CD4-positive, alpha-beta T cell treated with Interleukin-1 beta for 1 hour (primary cell): ENCODE measurements around the gene ARHGAP30.
A peak's percentile ranks its signal among the peaks of the same experiment; 100 is the strongest.
"Not testable (repeated sequence)": the region's sequence is repeated elsewhere in the genome, so short reads cannot be mapped to it uniquely, and the experiment has no call there.

Experiments used
- DNase-seq, 2 donors: peaks; one replicate each; pipeline ENCODE4 v3.0.0-alpha.2; 2020 to 2022

The ARHGAP30 gene

DNA sequence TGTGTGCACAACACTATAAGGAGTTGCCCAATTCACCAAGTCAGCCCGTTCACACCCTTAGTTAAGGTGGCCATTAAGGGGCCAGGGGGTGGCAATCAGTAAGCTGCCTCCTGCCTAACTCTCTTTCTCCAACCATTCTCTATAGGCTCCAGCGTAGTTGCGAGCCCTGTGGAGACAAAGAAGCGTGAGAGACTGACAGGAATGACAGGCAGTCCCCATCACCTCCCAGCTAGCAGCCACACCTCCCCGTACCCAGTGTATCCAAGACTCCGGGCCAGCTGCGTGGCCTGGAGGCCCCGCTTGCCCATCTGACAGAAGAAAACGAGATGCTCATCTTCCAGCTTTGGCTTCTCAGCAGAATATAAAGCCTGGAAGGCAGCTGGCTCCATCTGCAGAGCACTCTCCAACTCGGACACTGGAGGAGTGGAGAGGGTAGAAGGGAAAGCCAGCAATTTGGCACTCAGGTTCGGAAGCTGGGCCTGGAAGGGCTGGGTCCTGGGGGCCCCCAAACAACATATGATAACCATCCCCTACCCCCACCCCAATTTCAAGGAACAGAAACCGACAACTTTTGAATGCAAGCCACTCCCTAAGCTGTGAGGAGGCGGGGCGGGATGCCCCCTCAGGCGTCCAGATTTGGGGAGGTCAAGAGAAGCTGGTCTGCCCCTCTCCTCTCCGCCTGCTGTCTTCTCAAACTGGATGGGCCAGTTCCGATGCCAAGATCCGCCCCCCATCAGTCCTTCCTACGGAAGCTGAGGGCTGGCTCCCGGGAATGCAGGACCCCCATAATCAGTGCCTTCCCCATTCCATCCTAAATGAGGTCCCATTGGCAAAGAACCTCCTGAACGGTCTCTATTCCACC is 31.8 kb downstream of the ARHGAP30 start:
- no peak for DNase-seq

DNA sequence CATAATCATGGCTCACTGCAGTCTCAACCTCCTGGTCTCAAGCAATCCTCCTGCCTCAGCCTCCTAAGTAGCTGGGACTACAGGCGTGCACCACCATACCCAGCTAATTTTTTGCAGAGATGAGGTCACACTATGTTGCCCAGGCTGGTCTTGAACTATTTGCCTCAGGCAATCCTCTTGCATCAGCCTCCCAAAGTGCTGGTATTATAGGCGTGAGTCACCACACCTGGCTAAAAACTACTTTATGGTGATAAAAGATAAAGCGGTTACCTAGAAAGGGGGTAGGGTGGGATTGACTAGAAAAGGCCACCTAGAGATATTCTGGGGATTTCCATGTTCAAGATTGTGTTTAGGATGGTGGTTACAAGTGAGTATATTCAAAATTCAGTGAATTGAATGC is 35.9 kb downstream of the ARHGAP30 start:
- DNase-seq, result no peak

DNA sequence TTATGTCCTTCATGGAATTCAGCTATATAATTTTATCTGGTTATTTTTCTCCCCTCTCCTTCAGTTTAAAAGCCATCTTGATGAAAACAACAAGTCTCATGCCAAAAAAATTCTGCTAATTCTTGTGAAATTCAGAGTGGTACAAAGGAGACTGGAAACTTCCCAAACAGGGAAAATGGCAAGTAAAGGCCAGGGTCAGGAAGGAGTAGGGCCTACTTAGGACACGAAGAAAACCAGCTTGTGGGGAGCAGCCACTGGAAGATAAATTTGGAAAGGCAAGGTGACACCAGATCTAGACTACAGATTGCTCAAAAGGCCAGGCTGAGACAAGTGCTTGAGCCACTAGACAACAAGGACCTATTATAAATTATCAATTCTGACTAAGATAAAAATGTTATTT is 37.3 kb downstream of the ARHGAP30 start:
- no peak for DNase-seq

DNA sequence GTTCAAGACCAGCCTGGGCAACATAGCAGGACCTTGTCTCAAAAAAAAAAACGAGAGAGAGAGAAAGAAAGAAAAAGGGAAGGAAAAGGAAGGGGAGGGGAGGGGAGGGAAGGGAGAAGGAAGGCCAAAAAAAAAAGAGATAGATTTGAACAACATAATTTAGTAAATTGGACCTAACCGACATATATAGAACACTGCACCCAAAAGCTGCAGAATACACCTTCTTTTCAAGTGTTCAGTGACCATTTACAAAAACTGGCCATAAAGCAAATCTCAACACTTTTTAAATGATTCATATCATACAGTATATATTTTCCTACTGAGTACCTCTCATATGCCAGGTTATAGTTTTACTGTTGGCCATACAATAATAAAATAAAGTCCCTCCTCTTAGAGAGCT is 37.8 kb downstream of the ARHGAP30 start:
- DNase-seq, result no peak

DNA sequence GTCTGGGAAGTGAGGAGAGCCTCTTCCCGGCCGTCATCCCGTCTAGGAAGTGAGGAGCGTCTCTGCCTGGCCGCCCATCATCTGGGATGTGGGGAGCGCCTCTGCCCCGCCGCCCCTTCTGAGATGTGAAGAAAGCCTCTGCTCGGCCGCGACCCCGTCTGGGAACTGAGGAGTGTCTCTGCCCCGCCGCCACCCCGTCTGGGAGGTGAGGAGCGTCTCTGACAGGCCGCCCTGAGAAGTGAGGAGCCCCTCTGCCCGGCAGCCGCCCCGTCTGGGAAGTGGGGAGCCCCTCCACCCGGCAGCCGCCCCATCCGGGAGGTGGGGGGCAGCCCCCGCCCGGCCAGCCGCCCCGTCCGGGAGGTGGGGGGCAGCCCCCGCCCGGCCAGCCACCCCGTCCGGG is 40.2 kb downstream of the ARHGAP30 start:
- DNase-seq, result not testable (repeated sequence)

DNA sequence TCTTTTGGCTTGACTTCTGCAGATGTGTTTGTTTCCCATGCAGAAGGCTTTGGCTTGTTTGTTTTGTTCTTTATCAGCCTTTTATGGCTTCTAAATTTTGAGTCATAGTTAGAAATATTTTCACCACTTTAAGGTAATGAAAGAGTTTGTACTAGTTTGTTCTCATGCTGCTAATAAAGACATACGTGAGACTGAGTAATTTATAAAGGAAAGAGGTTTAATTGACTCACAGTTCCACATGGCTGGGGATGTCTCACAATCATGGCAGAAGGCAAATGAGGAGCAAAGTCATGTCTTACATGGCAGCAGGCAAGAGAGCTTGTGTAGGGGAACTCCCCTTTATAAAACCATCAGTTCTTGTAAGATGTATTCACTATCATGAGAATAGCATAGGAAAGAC is 42.7 kb downstream of the ARHGAP30 start:
- not testable (repeated sequence) for DNase-seq

DNA sequence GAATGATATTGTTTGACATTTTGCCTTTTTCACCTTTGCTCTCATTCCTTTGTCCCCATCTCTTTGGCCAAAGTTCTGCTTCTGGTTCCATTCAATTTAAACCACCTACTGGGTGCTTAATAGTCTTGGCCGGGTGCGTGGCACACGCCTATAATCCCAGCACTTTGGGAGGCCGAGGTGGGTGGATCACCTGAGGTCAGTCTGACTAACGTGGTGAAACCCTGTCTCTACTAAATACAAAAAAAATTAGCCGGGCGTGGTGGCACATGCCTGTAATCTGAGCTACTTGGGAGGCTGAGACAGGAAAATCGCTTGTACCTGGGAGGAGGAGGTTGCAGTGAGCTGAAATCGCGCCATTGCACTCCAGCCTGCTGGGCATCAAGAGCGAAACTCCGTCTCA is 47.3 kb downstream of the ARHGAP30 start:
- DNase-seq, result not testable (repeated sequence)

DNA sequence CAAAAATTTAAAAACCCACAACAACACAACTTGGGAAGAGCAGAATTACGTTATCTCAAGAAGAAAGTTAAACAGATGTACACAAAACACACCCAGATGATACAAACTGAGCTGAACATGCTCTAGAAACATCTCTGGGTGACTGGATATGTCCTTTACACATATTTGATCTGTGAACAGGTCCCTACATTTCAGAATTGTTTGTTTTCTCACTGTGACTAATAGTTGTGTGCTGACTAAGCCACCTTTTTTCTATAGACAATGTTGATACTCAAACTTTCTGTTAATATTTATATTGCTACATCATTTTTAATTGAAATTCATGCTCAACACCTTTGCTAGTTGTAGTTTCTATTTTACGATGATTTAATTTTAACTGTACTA is 47.7 kb downstream of the ARHGAP30 start:
- no peak for DNase-seq

DNA sequence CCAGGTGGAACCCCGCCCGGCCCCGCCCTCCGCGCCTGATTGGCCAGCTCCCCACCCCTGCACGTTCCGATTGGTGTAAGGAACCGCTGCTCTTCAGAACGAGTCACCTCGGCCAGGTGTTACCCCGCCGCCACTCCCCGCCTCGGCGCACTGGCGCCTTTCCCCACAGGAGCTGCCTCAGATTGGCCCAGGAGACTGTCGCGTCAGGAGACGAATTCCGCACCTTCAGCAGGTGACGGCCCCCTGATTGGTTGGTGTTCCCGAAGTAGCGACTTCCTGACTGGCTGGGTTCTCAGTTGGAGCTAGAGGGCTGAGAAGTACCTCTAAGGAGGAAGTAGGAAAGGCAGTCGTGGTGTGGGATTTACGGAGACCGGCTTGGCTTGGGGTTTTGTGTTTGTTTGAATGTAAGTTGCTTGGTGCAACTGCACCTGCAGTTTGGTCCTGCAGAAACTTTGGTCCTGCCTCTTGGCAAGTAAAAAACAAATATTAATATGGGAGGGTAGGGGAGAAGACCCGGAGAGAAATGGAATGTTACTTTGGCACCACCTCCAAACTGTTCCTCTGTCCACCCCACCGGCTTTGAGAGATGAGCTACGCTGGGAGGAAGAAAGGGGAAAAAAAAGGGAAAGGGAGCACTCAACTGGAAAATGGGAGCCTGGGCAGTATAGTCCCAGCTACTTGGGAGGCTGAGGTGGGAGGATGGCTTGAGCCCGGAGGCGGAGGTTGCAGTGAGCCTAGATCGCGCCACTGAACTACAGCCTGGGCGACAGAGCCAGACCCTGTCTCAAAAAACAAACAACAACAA is 48.3 kb downstream of the ARHGAP30 start:
- DNase-seq, result peak; percentile 93 to 95

DNA sequence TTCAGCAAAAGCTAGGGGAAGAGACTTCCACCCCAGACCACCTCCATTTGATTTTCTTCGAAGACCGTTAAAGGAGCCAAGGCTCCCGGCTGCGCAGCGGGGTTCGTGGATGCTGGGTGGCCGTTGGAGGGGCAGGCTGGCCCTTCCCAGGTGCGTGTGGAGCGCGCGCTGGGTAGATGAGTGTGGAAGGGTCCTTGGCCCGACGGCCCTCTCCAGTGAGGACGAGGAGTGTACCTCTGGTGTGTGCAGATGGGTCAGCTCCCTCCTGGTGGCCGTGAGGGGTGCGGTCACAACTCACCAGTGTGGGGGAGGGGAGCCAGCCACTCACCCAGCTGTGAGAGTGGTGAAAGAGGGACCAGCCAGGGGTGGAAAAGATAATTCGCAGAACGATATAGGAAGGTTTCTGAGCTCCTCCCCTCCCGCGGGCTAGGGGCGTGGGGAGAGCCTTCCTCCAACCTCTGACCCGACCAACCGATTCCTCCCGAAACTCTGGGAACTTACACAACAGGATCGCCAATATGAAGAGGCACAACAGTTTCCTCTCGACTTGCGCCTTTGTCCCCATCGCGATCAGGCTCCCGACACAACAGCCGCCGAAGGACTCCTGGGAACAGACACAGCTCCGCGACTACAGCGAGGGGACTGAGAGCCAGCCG is 49.1 kb downstream of the ARHGAP30 start, which contains the start of gene F11R:
Gene F11R, minus strand, starts transcription at position 644 of the 656 bp plus-strand sequence. Its CDS starts 79 bp downstream, at position 565.
- DNase-seq, result no peak

DNA sequence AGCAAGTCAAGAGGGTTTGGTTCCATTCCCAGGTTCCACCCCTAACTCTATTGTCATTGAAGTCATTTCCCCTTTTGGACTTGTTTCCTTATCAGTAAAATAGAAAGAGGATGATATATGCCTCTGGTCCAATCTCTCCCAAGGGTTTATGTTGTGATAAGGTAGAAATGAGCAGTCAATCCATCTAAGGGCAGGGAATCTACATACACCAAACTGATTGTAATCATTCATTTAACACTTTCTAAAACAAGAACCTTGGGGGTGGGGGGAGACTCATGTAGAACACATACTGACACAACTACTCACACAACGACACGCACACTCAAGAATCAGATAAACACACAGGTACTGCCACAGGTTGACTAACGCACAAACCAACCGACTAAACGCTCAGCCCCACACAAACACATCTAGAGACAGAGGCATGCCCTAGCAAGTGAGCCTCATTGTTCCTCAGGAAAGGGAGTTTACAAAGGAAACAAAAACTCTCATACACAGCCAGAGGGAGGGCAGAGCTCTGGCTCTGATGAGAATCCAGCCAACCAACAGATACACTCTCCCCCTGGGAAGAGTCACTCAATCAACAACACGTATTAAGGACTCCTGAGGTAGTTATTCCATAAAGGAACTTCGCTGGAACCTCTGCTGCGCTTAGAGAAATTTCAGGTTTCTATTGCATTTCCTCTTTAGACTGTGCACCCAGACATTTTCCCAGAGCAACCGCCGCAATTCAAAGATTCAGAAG is 49.8 kb downstream of the ARHGAP30 start:
- no peak for DNase-seq

DNA sequence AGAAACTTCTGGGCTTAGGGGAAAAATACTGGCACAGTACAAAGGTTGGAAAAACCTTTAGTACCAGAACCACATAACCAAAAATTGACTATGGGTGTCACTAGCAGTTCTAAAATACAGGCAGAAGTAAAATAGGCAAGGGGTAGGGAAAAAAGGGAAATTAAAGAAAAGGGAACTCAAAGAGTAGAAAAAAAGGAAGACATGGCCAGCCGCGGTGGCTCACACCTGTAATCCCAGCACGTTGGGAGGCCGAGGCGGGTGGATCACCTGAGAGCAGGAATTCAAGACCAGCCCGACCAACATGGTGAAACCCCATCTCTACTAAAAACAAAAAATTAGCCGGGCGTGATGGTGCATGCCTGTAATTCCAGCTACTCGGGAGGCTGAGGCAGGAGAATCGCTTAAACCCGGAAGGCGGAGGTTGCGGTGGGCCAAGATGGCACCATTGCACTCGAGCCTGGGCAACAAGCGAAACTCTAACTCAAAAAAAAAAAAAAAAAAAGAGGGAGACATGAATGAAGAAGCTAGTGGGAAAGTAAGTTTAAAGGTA is 50.5 kb downstream of the ARHGAP30 start:
- not testable (repeated sequence) for DNase-seq

DNA sequence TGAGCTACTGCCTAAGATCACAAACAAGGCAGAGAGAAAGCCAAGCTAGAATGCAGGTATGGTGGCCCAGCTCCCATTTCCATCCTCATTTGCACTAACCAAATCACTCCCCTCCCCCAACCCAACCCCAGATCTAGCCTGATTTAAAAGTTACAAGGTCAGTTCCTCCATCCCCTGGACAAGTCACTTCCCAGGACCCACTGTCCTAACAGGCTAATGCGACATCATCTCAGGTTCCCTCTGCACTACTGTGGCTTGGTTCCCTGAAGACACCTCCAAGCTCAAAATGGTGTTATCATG is 51.1 kb downstream of the ARHGAP30 start:
- DNase-seq, result no peak

DNA sequence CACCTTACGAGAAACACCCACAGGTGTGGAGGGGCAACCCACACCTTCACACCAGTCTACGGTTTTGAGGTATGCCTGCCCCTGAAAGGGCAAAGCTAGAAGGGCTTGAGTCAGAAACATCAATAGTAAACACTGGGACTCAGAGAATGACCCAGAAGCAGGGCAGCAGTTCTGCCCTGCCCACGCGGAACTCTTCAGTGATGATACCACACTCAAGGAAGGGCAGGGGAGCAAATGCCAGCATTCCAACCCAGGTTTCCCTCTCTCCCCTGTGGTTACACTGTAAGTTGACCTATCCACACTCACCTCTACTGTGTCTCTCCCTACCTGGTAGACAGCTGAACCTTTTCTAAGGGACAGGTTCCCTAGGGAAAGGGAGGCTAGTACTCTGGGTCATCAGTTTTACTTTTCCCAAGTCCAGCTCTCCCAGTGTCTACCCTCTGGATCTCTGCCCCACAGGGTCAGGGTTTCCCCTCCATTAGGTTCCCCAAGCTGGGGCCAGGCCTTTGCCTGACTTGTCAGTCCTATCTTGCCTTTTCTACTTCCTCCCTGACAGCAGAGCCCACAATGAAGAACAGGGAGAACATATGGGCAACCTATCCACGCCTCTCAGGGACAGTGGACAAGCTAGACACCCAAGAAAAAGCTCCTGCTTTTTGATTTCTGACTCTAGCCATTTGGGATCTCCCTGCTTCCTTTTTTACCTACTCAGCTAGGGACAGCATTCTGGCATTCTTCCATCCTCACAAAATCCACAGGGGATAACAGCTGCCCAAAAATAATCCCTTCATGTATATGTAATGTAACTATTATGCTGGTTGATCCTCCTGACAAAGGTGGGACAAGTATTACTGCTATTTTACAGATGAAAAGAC is 51.7 kb downstream of the ARHGAP30 start:
- no peak for DNase-seq

DNA sequence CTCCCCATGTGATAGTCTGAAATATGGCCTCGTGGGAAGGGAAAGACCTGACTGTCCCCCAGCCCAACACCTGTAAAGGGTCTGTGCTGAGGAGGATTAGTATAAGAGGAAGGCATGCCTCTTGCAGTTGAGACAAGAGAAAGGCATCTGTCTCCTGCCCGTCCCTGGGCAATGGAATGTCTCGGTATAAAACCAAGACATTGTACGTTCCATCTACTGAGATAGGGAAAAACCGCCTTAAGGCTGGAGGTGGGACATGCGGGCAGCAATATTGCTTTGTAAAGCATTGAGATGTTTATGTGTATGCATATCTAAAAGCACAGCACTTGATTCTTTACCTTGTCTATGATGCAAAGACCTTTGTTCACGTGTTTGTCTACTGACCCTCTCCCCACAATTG is 52.5 kb downstream of the ARHGAP30 start:
- DNase-seq, result not testable (repeated sequence)

DNA sequence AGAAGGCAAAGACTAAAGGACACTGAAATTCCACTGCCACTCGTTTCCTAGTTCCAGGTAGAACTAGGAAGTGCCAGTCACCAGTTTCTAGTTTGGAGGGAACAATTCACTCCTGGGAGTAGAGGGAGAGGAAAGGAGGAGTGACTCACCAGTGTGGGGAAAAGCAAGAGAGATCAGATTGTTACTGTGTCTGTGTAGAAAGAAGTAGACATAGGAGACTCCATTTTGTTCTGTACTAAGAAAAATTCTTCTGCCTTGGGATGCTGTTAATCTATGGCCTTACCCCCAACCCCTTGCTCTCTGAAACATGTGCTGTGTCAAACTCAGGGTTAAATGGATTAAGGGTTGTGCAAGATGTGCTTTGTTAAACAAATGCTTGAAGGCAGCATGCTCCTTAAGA is 53.0 kb downstream of the ARHGAP30 start:
- not testable (repeated sequence) for DNase-seq

DNA sequence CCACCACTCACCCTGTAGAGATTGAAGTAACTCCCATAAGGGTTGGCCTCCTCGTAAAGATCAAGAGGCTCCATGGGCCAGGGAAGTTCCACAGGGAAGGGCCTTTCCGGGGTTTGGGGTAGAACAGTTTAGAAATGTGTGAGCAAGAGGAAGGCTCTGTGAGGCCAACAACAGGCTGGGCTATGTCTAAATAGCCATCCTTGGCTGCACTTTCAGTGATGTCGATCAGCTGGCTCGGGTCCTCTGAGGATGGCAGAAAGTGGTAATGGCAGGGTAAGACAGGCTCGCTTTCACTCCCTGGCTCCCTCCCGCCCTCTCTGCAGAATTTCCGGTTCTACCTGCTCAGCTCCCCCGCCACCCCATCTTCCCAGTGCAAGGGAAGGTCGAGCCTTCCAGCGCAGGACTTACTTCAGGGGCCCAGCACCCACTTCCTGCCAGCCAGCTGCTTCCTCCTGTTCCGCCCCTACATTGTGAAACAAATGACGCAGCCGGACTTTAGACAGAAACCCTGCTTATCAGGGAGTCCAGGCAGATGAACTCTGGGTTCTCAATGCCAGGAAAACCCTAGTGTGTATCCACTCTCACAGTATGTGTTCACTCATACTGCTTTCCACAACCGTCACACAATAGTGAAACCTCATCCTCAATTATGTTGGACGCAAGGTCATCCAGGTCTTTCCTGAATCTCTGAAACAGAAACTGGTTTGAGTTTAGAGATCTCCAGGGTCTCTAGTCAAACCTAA is 56.0 kb downstream of the ARHGAP30 start:
- DNase-seq, result peak; percentile 76 to 82

DNA sequence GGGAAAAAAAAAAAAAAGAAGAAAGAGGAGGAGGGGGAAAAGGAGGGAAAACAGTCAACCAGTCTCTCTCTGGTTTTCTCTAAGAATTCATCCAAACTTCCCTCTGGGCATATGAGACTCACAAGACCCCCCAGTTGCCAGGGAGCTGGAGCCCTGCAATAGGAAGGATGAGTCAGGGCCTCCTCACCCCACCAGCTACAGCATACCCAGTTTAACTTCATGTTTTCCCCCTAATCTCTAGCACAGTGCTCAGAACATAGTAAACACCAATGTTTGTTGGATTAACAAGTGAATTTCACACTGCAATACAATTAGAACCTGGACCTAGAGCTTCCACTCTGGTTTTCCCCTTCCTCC is 56.6 kb downstream of the ARHGAP30 start:
- DNase-seq, result peak in 1 of 2 donors; percentile 32

DNA sequence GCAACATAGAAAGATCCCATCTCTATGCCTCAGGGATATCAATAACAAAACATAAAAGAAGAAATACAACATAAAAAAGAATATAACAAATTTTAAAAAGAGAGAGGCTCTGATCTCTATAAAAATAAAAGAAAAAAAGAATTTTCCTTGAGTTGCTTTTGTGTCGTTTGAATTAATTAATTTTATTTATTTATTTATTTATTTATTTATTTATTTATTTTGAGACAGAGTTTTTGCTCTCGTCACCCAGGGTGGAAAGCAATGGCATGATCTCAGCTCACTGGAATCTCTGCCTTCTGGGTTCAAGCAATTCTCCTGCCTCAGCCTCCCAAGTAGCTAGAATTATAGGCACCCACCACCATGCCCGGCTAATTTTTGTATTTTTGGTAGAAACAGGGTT is 57.3 kb downstream of the ARHGAP30 start:
- DNase-seq, result no peak

DNA sequence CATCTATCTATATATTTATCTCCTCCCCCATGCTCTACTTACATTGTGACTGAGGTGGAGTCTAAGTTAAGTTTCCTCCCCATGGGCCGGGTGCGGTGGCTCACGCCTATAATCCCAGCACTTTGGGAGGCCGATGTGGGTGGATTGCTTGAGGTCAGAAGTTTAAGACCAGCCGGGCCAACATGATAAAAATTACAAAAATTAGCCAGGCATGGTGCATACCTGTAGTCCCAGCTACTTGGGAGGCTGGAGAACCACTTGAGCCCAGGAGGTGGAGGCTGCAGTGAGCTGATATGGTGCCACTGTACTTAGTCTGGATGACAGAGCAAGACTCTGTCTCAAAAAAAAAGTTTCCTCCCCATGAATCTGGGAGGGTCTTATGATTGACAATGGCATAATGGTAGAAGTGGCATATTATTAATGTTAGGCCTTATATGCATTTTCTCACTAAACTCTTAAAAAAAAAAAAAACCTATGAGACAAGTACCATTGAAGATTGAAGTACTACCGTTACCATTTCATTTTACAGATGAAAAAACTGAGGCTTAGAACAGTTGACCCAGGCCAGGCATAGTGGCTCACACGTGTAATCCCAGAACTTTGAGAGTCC is 60.0 kb downstream of the ARHGAP30 start:
- DNase-seq, result no peak
